ENCODE results near the gene TTLL12.

- no peak for TF ChIP-seq CTCF (IDR thresholded peaks at IDR 0.05)
- TF ChIP-seq POLR2A (IDR thresholded peaks at IDR 0.05), result no peak
These were observed 44.7 kb upstream of the TTLL12 start for GRCh38 chr22:43231724-43232034.
